A673 (cell line): Measurements from ENCODE around the gene IQCM. TPM values are rescaled to one million over a fixed set of nuclear protein-coding genes. Genes with fewer than 3 reads are reported as not detected.
"Not testable (repeated sequence)": the region's sequence is repeated elsewhere in the genome, so short reads cannot be mapped to it uniquely, and the experiment has no call there.

Source experiments
- BruUV-seq: library from RNA; stranded (reverse); fragments of 400-500 nt; replicated peaks from 2 replicates; lab custom pipeline; 2021; lab: Mats Ljungman, UMichigan
- CTCF ChIA-PET: fragments of 300-600 bp; sonication (Branson Sonifier 250); formaldehyde crosslinking; loops from one replicate; lab custom pipeline; 2022; ENCODE audit warnings: antibody characterized with exemption; lab: Charles Lee
- POLR2A ChIA-PET: fragments of 300-600 bp; sonication (Branson Sonifier 250); formaldehyde crosslinking; loops from one replicate; lab custom pipeline; 2022; ENCODE audit warnings: antibody characterized with exemption; ENCODE audit not compliant: low non-redundant PET; lab: Charles Lee
- DNase-seq: peaks from one replicate; pipeline ENCODE4 v3.0.0-alpha.2; 2015; ENCODE audit warnings: low spot score
- H3K27ac ChIP-seq: fragments of 200-600 bp; sonication (generic); 2 replicates; pipeline ENCODE4 v1.5.1; 2016; ENCODE audit warnings: mixed run types, low read depth, mild to moderate bottlenecking, mixed read lengths, antibody characterized with exemption, low read length; ENCODE audit not compliant: poor library complexity, severe bottlenecking
- H3K27me3 ChIP-seq: fragments of 200-600 bp; sonication (generic); replicated peaks from 2 replicates; pipeline ENCODE4 v1.6.1; 2017; ENCODE audit warnings: mixed run types, low read depth, mild to moderate bottlenecking, mixed read lengths, antibody characterized with exemption, low read length; ENCODE audit not compliant: insufficient read depth, poor library complexity
- H3K36me3 ChIP-seq: fragments of 200-600 bp; sonication (generic); 2 replicates; pipeline ENCODE4 v1.6.1; 2016; ENCODE audit warnings: mixed run types, mild to moderate bottlenecking, mixed read lengths, antibody characterized with exemption, low read length; ENCODE audit not compliant: insufficient read depth, poor library complexity, severe bottlenecking
- H3K4me1 ChIP-seq: fragments of 200-600 bp; sonication (generic); 2 replicates; pipeline ENCODE4 v1.6.1; 2017; ENCODE audit warnings: mixed run types, mild to moderate bottlenecking, mixed read lengths, antibody characterized with exemption, low read length; ENCODE audit not compliant: insufficient read depth, poor library complexity, severe bottlenecking
- H3K4me3 ChIP-seq: fragments of 200-600 bp; sonication (generic); 2 replicates; pipeline ENCODE4 v1.5.1; 2016; ENCODE audit warnings: low read depth, mixed run types, mild to moderate bottlenecking, mixed read lengths, low read length; ENCODE audit not compliant: poor library complexity, severe bottlenecking
- H3K9me3 ChIP-seq: fragments of 200-600 bp; sonication (generic); 2 replicates; pipeline ENCODE4 v1.6.1; 2016; ENCODE audit warnings: mixed run types, low read depth, mild to moderate bottlenecking, mixed read lengths, antibody characterized with exemption, low read length; ENCODE audit not compliant: poor library complexity, severe bottlenecking
- EZH2 ChIP-seq: fragments of 200-600 bp; sonication (generic); IDR thresholded peaks from 2 replicates; pipeline ENCODE4 v1.6.1; 2017; ENCODE audit warnings: borderline replicate concordance, low read depth, mild to moderate bottlenecking, mixed read lengths, antibody characterized with exemption, low read length; ENCODE audit not compliant: poor library complexity, severe bottlenecking
- intact Hi-C: fragments of 100-400 bp; cut with micrococcal nuclease; formaldehyde crosslinking; loops from one replicate; pipeline ENCODE4 v1.10.0; 2022; ENCODE audit not compliant: unreplicated experiment
- total RNA-seq: library from RNA; stranded (reverse); gene quantifications from 2 replicates; pipeline ENCODE4 v1.2.3, GENCODE V29; 2021
- TF ChIP-seq, protein P1 (sequence below): fragments of 300-800, 200-600 bp; sonication (generic); conservative IDR thresholded peaks from 2 replicates; pipeline ENCODE4 v1.5.1; 2017; ENCODE audit warnings: low read depth, mild to moderate bottlenecking, antibody characterized with exemption, low read length, moderate library complexity, mixed read lengths

Gene IQCM
- total RNA-seq, 1 experiment from 2014 or later, result not detected

DNA sequence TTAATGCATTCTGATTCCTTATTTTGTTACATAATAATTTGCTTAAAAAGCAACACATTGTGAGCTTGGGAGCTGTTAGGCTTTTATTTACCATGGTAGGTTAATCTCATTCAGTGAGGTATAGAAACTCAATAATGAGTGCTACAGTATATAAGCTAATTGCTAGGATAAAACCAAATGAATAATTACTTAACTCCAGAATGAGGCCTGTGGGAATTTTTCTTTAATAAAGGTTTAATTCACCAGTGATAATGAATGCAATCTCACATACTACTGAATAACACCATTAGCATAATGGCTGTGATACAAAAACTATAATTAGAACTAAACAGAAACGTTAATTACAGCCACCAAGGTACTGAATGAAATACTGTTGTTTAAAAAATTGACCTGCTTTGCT is 326.3 kb downstream of the IQCM start:
- Histone ChIP-seq H3K4me1 (peaks cover 3% of the 10 kb centered on the region), H3K27ac (no peak overlapping the region), H3K9me3 (no peaks in the 10 kb centered on the region), H3K36me3 (no peaks in the 10 kb centered on the region), H3K27me3 (no peaks in the 10 kb centered on the region), H3K4me3 (no peak overlapping the region)
- CTCF ChIA-PET, result no interaction called here
- POLR2A ChIA-PET, result no interaction called here
- intact Hi-C loops, result no loop called here
- DNase-seq, result no peak
- TF ChIP-seq, protein P1, sequence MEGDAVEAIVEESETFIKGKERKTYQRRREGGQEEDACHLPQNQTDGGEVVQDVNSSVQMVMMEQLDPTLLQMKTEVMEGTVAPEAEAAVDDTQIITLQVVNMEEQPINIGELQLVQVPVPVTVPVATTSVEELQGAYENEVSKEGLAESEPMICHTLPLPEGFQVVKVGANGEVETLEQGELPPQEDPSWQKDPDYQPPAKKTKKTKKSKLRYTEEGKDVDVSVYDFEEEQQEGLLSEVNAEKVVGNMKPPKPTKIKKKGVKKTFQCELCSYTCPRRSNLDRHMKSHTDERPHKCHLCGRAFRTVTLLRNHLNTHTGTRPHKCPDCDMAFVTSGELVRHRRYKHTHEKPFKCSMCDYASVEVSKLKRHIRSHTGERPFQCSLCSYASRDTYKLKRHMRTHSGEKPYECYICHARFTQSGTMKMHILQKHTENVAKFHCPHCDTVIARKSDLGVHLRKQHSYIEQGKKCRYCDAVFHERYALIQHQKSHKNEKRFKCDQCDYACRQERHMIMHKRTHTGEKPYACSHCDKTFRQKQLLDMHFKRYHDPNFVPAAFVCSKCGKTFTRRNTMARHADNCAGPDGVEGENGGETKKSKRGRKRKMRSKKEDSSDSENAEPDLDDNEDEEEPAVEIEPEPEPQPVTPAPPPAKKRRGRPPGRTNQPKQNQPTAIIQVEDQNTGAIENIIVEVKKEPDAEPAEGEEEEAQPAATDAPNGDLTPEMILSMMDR, result no peak
- TF ChIP-seq EZH2, result no peak
- no TSS peak for BruUV-seq

DNA sequence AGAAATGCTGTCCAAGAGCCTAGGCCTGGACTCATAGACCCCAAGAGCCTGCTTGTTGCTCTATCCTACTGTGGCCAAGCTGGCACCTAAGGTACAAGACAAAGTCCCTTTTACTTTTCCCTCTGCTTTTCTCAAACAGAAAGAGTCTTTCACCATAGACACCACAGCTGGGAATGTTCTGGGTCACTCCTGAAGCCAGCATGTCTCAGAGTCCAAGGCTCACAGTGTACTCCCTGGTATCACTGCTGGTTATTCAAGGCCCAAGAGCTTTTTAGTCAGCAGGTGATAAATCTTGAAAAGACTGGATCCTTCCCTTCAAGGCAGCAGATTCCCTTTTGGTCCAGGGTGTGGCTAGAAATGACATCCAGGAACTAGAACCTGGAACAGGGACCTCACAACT is 328.8 kb downstream of the IQCM start:
- ChIA-PET POLR2A (no interaction called here), CTCF (no interaction called here)
- Histone ChIP-seq H3K4me3 (no peak overlapping the region), H3K9me3 (no peaks in the 10 kb centered on the region), H3K27ac (no peak overlapping the region), H3K27me3 (no peaks in the 10 kb centered on the region), H3K36me3 (no peaks in the 10 kb centered on the region), H3K4me1 (peaks cover 3% of the 10 kb centered on the region)
- TF ChIP-seq, protein P1, result no peak
- no peak for TF ChIP-seq EZH2
- intact Hi-C loops, result no loop called here
- BruUV-seq, result no TSS peak
- no peak for DNase-seq

DNA sequence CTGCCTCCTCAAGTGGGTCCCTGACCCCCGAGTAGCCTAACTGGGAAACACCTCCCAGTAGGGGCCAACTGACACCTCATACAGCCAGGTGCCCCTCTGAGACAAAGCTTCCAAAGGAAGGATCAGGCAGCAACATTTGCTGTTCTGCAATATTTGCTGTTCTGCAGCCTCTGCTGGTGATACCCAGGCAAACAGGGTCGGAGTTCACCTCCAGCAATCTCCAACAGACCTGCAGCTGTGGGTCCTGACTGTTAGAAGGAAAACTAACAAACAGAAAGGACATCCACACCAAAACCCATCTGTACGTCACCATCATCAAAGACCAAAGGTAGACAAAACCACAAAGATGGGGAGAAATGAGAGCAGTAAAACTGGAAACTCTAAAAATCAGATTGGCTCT is 347.0 kb downstream of the IQCM start:
- CTCF ChIA-PET, BruUV-seq: not testable (repeated sequence)

DNA sequence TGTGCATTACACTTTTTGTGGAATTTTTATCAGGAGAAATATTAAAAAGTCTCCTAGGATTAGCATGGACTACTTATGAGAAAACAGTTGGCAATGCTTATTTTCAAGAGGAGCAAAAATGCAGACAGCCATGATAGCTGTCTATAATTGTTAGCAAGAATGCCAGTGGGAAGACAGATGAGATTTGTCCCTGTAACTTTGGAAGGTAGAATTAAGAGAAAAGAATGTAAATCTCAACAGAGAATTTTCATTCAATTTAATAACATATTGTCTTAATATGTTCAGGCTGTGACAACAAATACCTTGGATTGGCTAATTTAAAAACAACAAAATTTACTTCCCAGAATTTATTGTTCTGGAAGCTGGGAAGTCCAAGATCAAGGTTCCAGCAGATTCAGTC is 349.2 kb downstream of the IQCM start:
- ChIA-PET POLR2A (no interaction called here), CTCF (no interaction called here)
- peaks cover 4% of the 10 kb centered on the region for H3K9me3 ChIP-seq
- TF ChIP-seq, protein P1, result no peak
- no peak for TF ChIP-seq EZH2
- H3K4me3 ChIP-seq, result no peak overlapping the region
- no peaks in the 10 kb centered on the region for H3K27me3 ChIP-seq
- no TSS peak for BruUV-seq
- H3K4me1 ChIP-seq, result no peaks in the 10 kb centered on the region
- intact Hi-C loops, result no loop called here
- H3K27ac ChIP-seq, result no peak overlapping the region
- no peak for DNase-seq
- no peaks in the 10 kb centered on the region for H3K36me3 ChIP-seq

More for the DNA sequence above, 347.0 kb downstream of the IQCM start:
- H3K4me1 ChIP-seq, H3K9me3 ChIP-seq, H3K27ac ChIP-seq, H3K4me3 ChIP-seq, DNase-seq, H3K27me3 ChIP-seq, H3K36me3 ChIP-seq, intact Hi-C loops, POLR2A ChIA-PET: not testable (repeated sequence)
